ENCODE data around the gene CLCN7. TPM values are rescaled to one million over a fixed set of nuclear protein-coding genes. Genes with fewer than 3 reads are reported as not detected.

The CLCN7 gene
- total RNA-seq, 1 experiment from 2014 or later: 70.0 TPM

DNA sequence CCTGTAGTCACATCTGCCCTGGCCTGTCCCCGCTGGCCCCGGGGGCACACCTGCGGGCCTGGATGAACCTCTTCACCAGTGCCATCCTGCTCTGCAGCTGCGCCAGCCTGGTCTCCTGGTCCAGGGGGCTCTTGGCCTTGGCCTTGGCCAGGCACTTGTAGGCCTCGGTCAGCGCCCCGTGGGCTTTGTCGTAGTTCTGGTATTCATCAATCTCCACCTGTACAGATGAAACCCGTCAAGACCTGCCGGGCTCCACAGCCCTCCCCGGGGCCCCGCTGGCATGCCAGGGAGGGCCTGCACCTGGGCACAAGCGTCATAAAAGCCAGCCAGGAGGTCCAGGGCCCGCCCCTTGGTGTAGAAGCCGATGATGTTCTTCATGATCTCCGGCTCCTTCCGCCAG is 45.0 kb upstream of the CLCN7 start:
- Histone ChIP-seq H4K20me1 (ENCODE audit: control insufficient read depth, insufficient read depth, insufficient read length) (no peaks in the 10 kb centered on the region), H3K79me1 (ENCODE audit: insufficient read depth, low read depth, low read length, poor library complexity, severe bottlenecking) (no peaks in the 10 kb centered on the region), H2AK5ac (ENCODE audit: insufficient read length, low read length) (no peak overlapping the region), H2BK20ac (ENCODE audit: low read depth, low read length, poor library complexity, severe bottlenecking) (no peak overlapping the region), H4K5ac (ENCODE audit: insufficient read length, low read depth, low read length) (no peak overlapping the region), H4K8ac (replicated peaks; ENCODE audit: insufficient read length, low read depth, low read length) (no peak overlapping the region), H3K4ac (ENCODE audit: low read depth, low read length) (no peak overlapping the region), H3K4me1 (ENCODE audit: insufficient read depth, low read length) (no peaks in the 10 kb centered on the region), H2BK5ac (ENCODE audit: insufficient read length, low read length) (no peak overlapping the region), H2AFZ (ENCODE audit: low read length) (no peak overlapping the region), H2BK120ac (ENCODE audit: low read depth, low read length, poor library complexity, severe bottlenecking) (no peak overlapping the region), H4K91ac (ENCODE audit: insufficient read length, low read depth, low read length) (no peak overlapping the region), H3K23me2 (ENCODE audit: insufficient read length, low read depth, low read length, poor library complexity, severe bottlenecking) (no peaks in the 10 kb centered on the region), H3K4me2 (ENCODE audit: insufficient read depth, insufficient read length, low read length) (no peak overlapping the region), H2BK12ac (ENCODE audit: insufficient read length, low read depth, low read length) (no peak overlapping the region), H3K27ac (ENCODE audit: insufficient read length, low read depth, low read length) (no peak overlapping the region), H3K56ac (ENCODE audit: insufficient read length, low read depth, low read length) (no peak overlapping the region), H3K18ac (ENCODE audit: insufficient read length, low read depth, low read length) (no peak overlapping the region), H3K9ac (ENCODE audit: extremely low read depth, insufficient read length, low read length) (no peak overlapping the region), H3K27me3 (ENCODE audit: insufficient read depth, low read length) (no peaks in the 10 kb centered on the region), H3K9me3 (ENCODE audit: control insufficient read depth, low read depth, low read length) (no peaks in the 10 kb centered on the region), H2BK15ac (ENCODE audit: low read depth, low read length) (no peak overlapping the region; the same call in 1 of the 2 replicates), H3K23ac (ENCODE audit: insufficient read length, low read depth, low read length) (no peak overlapping the region), H3K79me2 (ENCODE audit: insufficient read depth, low read length) (no peaks in the 10 kb centered on the region), H3K14ac (ENCODE audit: insufficient read depth, low read length) (no peak overlapping the region), H3T11ph (ENCODE audit: low read length) (no peak overlapping the region)
- WGBS (ENCODE audit: extremely low coverage, insufficient read length, low lambda C conversion rate): no CpG with 5 or more reads among the region's 17 CpGs
- DNase-seq: no peak
- Mint-ChIP-seq H3K9me3 (peaks cover 2 to 3% of the 10 kb centered on the region in 2 experiments; a peak in 1 of 5 replicates), H3K4me3 (no peak overlapping the region), H3K4me1 (no peaks in the 10 kb centered on the region), H3K27me3 (ENCODE audit: low read depth) (no peaks in the 10 kb centered on the region), H3K27ac (no peak overlapping the region), H3K36me3 (ENCODE audit: insufficient read depth in 1 of 3, low read depth in 3 of 3) (peaks cover 1 to 11% (median 3%) of the 10 kb centered on the region in 3 experiments; a peak in 5 of 7 replicates)
- TF ChIP-seq CTCF (conservative IDR thresholded peaks at IDR 0.05): no peak
